HepG2 (cell line): ENCODE measurements around the gene SLC7A4. TPM values are rescaled to one million over a fixed set of nuclear protein-coding genes. Genes with fewer than 3 reads are reported as not detected.

ENCODE experiments used
- ETV6 ChIP-seq: sonication (generic); formaldehyde crosslinking; conservative IDR thresholded peaks from 2 replicates; pipeline ENCODE4 v1.4.0; 2020; ENCODE audit warnings: missing genetic modification reagents
- FIP1L1 ChIP-seq: fragments of 200-400 bp; formaldehyde crosslinking; IDR thresholded peaks from 2 replicates; pipeline ENCODE4 v1.6.1; 2018; ENCODE audit warnings: low read depth, mild to moderate bottlenecking, low read length, moderate library complexity, borderline replicate concordance; ENCODE audit not compliant: insufficient read depth
- KLF11 ChIP-seq: IDR thresholded peaks from 2 replicates; pipeline ENCODE4 v1.6.1; 2016; ENCODE audit warnings: missing compliant biosample characterization
- KLF13 ChIP-seq: sonication (generic); formaldehyde crosslinking; IDR thresholded peaks from 2 replicates; pipeline ENCODE4 v1.4.0; 2020; ENCODE audit warnings: mild to moderate bottlenecking, missing genetic modification reagents
- MIXL1 ChIP-seq: IDR thresholded peaks from 2 replicates; pipeline ENCODE4 v1.6.1; 2016
- NFE2 ChIP-seq: sonication (generic); formaldehyde crosslinking; IDR thresholded peaks from 2 replicates; pipeline ENCODE4 v1.4.0; 2020; ENCODE audit warnings: missing genetic modification reagents
- SIX4 ChIP-seq: sonication (generic); formaldehyde crosslinking; IDR thresholded peaks from 2 replicates; pipeline ENCODE4 v1.4.0; 2020; ENCODE audit warnings: missing genetic modification reagents
- SOX13 ChIP-seq, 3 experiments: fragments of 450-650 bp in 1 of 3; sonication (generic) in 1 of 3; formaldehyde crosslinking in 1 of 3; IDR thresholded peaks in 2 of 3; conservative IDR thresholded peaks in 1 of 3; 2 replicates each; pipeline versions ENCODE4 v1.5.0 to v1.6.1; 2016 to 2020; ENCODE audit warnings: antibody characterized with exemption in 1 of 3, mild to moderate bottlenecking in 1 of 3, missing compliant biosample characterization in 1 of 3, missing genetic modification reagents in 1 of 3, moderate library complexity in 1 of 3
- TGIF2 ChIP-seq: IDR thresholded peaks from 2 replicates; pipeline ENCODE4 v1.6.1; 2016; ENCODE audit warnings: control low read depth, missing compliant biosample characterization
- WIZ ChIP-seq: sonication (generic); formaldehyde crosslinking; IDR thresholded peaks from 2 replicates; pipeline ENCODE4 v1.5.1; 2020; ENCODE audit warnings: mild to moderate bottlenecking, missing genetic modification reagents
- ZNF12 ChIP-seq: sonication (generic); formaldehyde crosslinking; IDR thresholded peaks from 2 replicates; pipeline ENCODE4 v1.5.0; 2020; ENCODE audit warnings: missing genetic modification reagents
- ZNF589 ChIP-seq: sonication (generic); formaldehyde crosslinking; conservative IDR thresholded peaks from 2 replicates; pipeline ENCODE4 v1.8.0; 2022; ENCODE audit warnings: mild to moderate bottlenecking, moderate library complexity, missing genetic modification reagents
- ZNF605 ChIP-seq: sonication (generic); formaldehyde crosslinking; IDR thresholded peaks from 2 replicates; pipeline ENCODE4 v1.8.0; 2022; ENCODE audit warnings: mild to moderate bottlenecking, missing genetic modification reagents
- ZNF614 ChIP-seq: IDR thresholded peaks from 2 replicates; pipeline ENCODE4 v1.6.1; 2018; ENCODE audit warnings: missing biosample characterization, missing genetic modification reagents, inconsistent platforms, borderline replicate concordance
- ZNF749 ChIP-seq: sonication (generic); formaldehyde crosslinking; IDR thresholded peaks from 2 replicates; pipeline ENCODE4 v1.8.0; 2022; ENCODE audit warnings: mild to moderate bottlenecking, missing genetic modification reagents, moderate library complexity, borderline replicate concordance
- polyA plus RNA-seq, 8 experiments: library from polyadenylated mRNA; depleted of rRNA in 3 of 8; stranded (reverse) in 7 of 8; unstranded in 1 of 8; fragments of >200 nt; fragmentation: Illumina TruSeq in 4 of 8; extraction: Trizol in 4 of 8; gene quantifications; 2 replicates each; pipeline versions ENCODE4 v1.2.1 to v1.2.3, GENCODE V29; 2011 to 2016; ENCODE audit warnings: low read depth in 4 of 8, missing spikeins in 1 of 8, mixed read lengths in 1 of 8; ENCODE audit not compliant: insufficient read depth in 1 of 8
- total RNA-seq, 5 experiments: library from RNA; depleted of rRNA; stranded (reverse); fragments of >200 nt; fragmentation: Illumina TruSeq; extraction: Trizol; gene quantifications; 2 replicates each; pipeline ENCODE4 v1.2.3, GENCODE V29; 2016; ENCODE audit warnings: low read depth in 1 of 5
- TF ChIP-seq, protein P1 (sequence below): sonication (generic); formaldehyde crosslinking; IDR thresholded peaks from 2 replicates; pipeline ENCODE4 v1.4.0; 2020; ENCODE audit warnings: missing genetic modification reagents
- TF ChIP-seq, protein P2 (sequence below), 2 experiments: sonication (generic) in 1 of 2; formaldehyde crosslinking in 1 of 2; IDR thresholded peaks; 2 replicates each; pipeline versions ENCODE4 v1.4.0 to v1.6.1; 2016 to 2020; ENCODE audit warnings: borderline replicate concordance in 1 of 2, low read depth in 1 of 2, mild to moderate bottlenecking in 1 of 2, missing genetic modification reagents in 1 of 2
- TF ChIP-seq, protein P3 (sequence below): sonication (generic); formaldehyde crosslinking; conservative IDR thresholded peaks from 2 replicates; pipeline ENCODE4 v1.4.0; 2020; ENCODE audit warnings: mild to moderate bottlenecking, missing genetic modification reagents, moderate library complexity

Gene SLC7A4
- total and polyA plus RNA-seq, 2 of the 13 experiments (the other 11 are each of a cell fraction or from before 2014, with no cell fraction given), result not detected

DNA sequence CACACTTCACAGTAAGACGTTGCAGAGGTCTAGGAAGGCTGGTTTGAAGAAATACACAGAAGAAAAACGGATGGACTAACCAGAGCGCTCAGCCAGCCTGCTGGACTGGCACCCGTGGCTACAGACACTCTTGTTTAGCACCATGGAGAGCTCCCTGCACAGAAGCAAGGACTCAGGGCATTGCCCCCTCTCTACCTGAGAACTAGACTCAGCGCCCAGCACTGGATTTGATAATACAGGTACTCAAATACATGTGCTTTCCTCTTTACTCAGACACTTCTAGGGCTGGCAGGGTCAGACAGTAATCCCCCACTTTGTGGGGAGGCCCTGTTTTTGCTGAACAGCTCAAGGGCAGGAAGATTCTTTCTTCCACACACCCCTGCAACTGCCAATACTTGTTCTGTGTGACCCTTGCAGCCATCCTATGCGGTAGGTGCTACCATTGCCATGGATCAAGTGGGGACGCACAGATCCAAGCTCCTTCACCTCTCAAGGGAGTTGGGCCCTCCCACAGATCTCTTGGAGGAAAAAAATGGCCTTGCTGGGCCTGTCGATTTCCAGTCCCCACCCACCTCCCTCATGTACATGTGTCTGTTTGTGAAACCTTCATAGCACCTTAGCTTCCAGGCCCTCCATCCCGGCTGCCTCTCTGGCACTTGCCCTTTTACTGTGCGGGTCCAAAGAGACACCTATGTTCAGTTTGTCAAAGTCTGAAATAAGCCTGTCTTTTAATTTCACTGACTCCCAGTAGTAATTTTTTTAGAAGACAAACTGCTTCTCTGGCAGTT is 22.5 kb downstream of the SLC7A4 start (continued):
- TF ChIP-seq, protein P1, sequence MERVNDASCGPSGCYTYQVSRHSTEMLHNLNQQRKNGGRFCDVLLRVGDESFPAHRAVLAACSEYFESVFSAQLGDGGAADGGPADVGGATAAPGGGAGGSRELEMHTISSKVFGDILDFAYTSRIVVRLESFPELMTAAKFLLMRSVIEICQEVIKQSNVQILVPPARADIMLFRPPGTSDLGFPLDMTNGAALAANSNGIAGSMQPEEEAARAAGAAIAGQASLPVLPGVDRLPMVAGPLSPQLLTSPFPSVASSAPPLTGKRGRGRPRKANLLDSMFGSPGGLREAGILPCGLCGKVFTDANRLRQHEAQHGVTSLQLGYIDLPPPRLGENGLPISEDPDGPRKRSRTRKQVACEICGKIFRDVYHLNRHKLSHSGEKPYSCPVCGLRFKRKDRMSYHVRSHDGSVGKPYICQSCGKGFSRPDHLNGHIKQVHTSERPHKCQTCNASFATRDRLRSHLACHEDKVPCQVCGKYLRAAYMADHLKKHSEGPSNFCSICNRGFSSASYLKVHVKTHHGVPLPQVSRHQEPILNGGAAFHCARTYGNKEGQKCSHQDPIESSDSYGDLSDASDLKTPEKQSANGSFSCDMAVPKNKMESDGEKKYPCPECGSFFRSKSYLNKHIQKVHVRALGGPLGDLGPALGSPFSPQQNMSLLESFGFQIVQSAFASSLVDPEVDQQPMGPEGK, result peak; percentile 53; the same call in 1 of the 2 replicates
- TF ChIP-seq, protein P2, sequence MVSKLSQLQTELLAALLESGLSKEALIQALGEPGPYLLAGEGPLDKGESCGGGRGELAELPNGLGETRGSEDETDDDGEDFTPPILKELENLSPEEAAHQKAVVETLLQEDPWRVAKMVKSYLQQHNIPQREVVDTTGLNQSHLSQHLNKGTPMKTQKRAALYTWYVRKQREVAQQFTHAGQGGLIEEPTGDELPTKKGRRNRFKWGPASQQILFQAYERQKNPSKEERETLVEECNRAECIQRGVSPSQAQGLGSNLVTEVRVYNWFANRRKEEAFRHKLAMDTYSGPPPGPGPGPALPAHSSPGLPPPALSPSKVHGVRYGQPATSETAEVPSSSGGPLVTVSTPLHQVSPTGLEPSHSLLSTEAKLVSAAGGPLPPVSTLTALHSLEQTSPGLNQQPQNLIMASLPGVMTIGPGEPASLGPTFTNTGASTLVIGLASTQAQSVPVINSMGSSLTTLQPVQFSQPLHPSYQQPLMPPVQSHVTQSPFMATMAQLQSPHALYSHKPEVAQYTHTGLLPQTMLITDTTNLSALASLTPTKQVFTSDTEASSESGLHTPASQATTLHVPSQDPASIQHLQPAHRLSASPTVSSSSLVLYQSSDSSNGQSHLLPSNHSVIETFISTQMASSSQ (IDR thresholded peaks at IDR 0.05; ENCODE audit: low read depth), result no peak
- TF ChIP-seq, protein P2 (CRISPR knock-in tag; IDR thresholded peaks at IDR 0.05; ENCODE audit: borderline replicate concordance), result no peak
- TF ChIP-seq ZNF12 (peak; percentile 77), NFE2 (CRISPR knock-in tag) (no peak), ZNF749 (CRISPR knock-in tag) (0 out of 2 replicates have a peak, but pooled peaks have one; percentile 67), SOX13 (IDR thresholded peaks at IDR 0.05) (no peak), SOX13 (CRISPR knock-in tag; conservative IDR thresholded peaks at IDR 0.05 in 1 of 2, IDR thresholded peaks at IDR 0.05 in 1 of 2) (peak in 1 of 2 experiments; percentile 47; a peak in 1 of 4 replicates), ZNF614 (CRISPR knock-in tag) (peak; percentile 62; the same call in 1 of the 2 replicates), ETV6 (no peak), FIP1L1 (no peak), MIXL1 (CRISPR knock-in tag) (peak; percentile 93), ZNF605 (CRISPR knock-in tag) (peak; percentile 53; the same call in 1 of the 2 replicates), WIZ (CRISPR knock-in tag) (peak; percentile 97; the same call in 1 of the 2 replicates), TGIF2 (CRISPR knock-in tag) (peak; percentile 95), SIX4 (CRISPR knock-in tag) (peak; percentile 67; the same call in 1 of the 2 replicates), KLF11 (CRISPR knock-in tag) (peak; percentile 97), ZNF589 (CRISPR knock-in tag) (peak; percentile 58; the same call in 1 of the 2 replicates), KLF13 (CRISPR knock-in tag) (no peak)
- TF ChIP-seq, protein P3, sequence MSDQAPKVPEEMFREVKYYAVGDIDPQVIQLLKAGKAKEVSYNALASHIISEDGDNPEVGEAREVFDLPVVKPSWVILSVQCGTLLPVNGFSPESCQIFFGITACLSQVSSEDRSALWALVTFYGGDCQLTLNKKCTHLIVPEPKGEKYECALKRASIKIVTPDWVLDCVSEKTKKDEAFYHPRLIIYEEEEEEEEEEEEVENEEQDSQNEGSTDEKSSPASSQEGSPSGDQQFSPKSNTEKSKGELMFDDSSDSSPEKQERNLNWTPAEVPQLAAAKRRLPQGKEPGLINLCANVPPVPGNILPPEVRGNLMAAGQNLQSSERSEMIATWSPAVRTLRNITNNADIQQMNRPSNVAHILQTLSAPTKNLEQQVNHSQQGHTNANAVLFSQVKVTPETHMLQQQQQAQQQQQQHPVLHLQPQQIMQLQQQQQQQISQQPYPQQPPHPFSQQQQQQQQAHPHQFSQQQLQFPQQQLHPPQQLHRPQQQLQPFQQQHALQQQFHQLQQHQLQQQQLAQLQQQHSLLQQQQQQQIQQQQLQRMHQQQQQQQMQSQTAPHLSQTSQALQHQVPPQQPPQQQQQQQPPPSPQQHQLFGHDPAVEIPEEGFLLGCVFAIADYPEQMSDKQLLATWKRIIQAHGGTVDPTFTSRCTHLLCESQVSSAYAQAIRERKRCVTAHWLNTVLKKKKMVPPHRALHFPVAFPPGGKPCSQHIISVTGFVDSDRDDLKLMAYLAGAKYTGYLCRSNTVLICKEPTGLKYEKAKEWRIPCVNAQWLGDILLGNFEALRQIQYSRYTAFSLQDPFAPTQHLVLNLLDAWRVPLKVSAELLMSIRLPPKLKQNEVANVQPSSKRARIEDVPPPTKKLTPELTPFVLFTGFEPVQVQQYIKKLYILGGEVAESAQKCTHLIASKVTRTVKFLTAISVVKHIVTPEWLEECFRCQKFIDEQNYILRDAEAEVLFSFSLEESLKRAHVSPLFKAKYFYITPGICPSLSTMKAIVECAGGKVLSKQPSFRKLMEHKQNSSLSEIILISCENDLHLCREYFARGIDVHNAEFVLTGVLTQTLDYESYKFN (CRISPR knock-in tag), result no peak
